ENCODE data around the gene TXN. TPM values are rescaled to one million over a fixed set of nuclear protein-coding genes. Genes with fewer than 3 reads are reported as not detected.

The TXN gene
- total and polyA plus RNA-seq, 2 of the 8 experiments (the other 6 are each of a cell fraction or from before 2014, with no cell fraction given), result 297 to 419 TPM

DNA sequence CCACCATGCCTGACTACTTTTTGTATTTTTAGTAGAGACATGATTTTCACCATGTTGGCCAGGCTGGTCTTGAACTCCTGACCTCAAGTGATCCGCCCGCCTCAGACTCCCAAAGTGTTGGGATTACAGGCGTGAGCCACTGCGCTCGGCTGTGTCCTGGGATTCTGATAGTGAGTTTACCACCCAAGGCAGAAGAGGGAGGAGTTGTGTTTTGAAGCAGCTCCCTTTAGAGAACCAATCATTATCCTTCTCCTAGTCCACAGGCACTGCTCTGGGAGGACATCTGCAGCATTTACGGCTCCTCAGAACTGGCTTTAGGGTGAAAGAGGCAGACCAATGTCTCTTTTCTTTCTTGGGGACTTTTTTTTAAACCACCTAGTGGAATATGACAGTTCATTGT, 54.1 kb downstream of the TXN start:
- WGBS, 2 experiments (ENCODE audit: extremely low coverage in 1 of 2, insufficient coverage in 1 of 2, insufficient read length in 1 of 2, insufficient replicate concordance in 2 of 2, low coverage in 1 of 2, low lambda C conversion rate in 2 of 2, missing lambda C conversion rate in 1 of 2), result 96% methylated on average over 6 of the region's 6 CpGs; no CpG with 5 or more reads in 1 of the 2 experiments
- TF ChIP-seq ASH2L (IDR thresholded peaks at IDR 0.05; ENCODE audit: low read length) (no peak), BRCA1 (IDR thresholded peaks at IDR 0.05; ENCODE audit: low read depth, low read length) (no peak), GABPA (IDR thresholded peaks at IDR 0.05; ENCODE audit: borderline replicate concordance, insufficient read depth, low read length) (no peak), SUZ12 (IDR thresholded peaks at IDR 0.05; ENCODE audit: low read length) (no peak), RFX5 (IDR thresholded peaks at IDR 0.05; ENCODE audit: borderline replicate concordance, low read depth, low read length) (no peak), CHD2 (IDR thresholded peaks at IDR 0.05; ENCODE audit: low read length) (no peak), TAF7 (optimal IDR thresholded peaks at IDR 0.05; ENCODE audit: borderline replicate concordance, low read depth, low read length) (no peak), CEBPB (IDR thresholded peaks at IDR 0.05; ENCODE audit: low read depth, low read length) (no peak), TAF1 (IDR thresholded peaks at IDR 0.05; ENCODE audit: low read depth, low read length) (no peak), SIRT6 (IDR thresholded peaks at IDR 0.05; ENCODE audit: low read length) (no peak), SAP30 (IDR thresholded peaks at IDR 0.05; ENCODE audit: insufficient read depth, insufficient replicate concordance, low read length) (no peak), SRF (IDR thresholded peaks at IDR 0.05; ENCODE audit: low read depth, low read length) (no peak), POLR2AphosphoS5 (IDR thresholded peaks at IDR 0.05; ENCODE audit: low read depth, low read length) (no peak), FOSL1 (IDR thresholded peaks at IDR 0.05; ENCODE audit: insufficient read depth, low read depth, low read length) (no peak), TCF12 (IDR thresholded peaks at IDR 0.05; ENCODE audit: low read depth, low read length) (no peak)
- TF ChIP-seq, protein P1, sequence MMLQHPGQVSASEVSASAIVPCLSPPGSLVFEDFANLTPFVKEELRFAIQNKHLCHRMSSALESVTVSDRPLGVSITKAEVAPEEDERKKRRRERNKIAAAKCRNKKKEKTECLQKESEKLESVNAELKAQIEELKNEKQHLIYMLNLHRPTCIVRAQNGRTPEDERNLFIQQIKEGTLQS (IDR thresholded peaks at IDR 0.05; ENCODE audit: insufficient read depth, low read depth, low read length), result no peak

More for the DNA sequence above, 54.1 kb downstream of the TXN start:
- H2AFZ ChIP-seq (ENCODE audit: low read length), result no peak overlapping the region
- H2BK5ac ChIP-seq (ENCODE audit: low read depth, low read length), result no peak overlapping the region
- no peak overlapping the region for H2BK120ac ChIP-seq (replicated peaks; ENCODE audit: low read depth, low read length)
- no peak overlapping the region for H3K56ac ChIP-seq (replicated peaks; ENCODE audit: insufficient read length, low read depth, low read length)
- ChIA-PET CTCF (ENCODE audit: partially characterized antibody) (interaction anchor here (0.8 to 2.5 kb wide), 4 partner anchors 11 to 297 kb away, joined by 3 to 11 read pairs (median 6); no protein-coding TSS in a partner anchor), POLR2A (ENCODE audit: partially characterized antibody) (no interaction called here)
- no peak overlapping the region for H2BK20ac ChIP-seq (ENCODE audit: low read length)
- H4K8ac ChIP-seq (ENCODE audit: extremely low read depth, insufficient read depth, low read length), result no peak overlapping the region
- no peak overlapping the region for H2AK5ac ChIP-seq (ENCODE audit: low read depth, low read length)
- H3K9me3 ChIP-seq (ENCODE audit: insufficient read depth in 2 of 2, low read depth in 1 of 2, low read length in 1 of 2), result no peaks in the 10 kb centered on the region
- H4K91ac ChIP-seq (replicated peaks; ENCODE audit: insufficient read length, low read length), result no peak overlapping the region
- no peak overlapping the region for H4K5ac ChIP-seq (ENCODE audit: insufficient read length, low read depth, low read length)
- no peak overlapping the region for H3K4me3 ChIP-seq (ENCODE audit: extremely low read depth in 1 of 4, insufficient read depth in 2 of 4, low read depth in 3 of 4, low read length in 4 of 4)
- H3K18ac ChIP-seq (ENCODE audit: extremely low read depth, low read length), result no peak overlapping the region
- H3K23ac ChIP-seq (ENCODE audit: insufficient read length), result no peak overlapping the region
- H3K4ac ChIP-seq (replicated peaks; ENCODE audit: insufficient read length, low read depth, low read length), result no peak overlapping the region
- no peak overlapping the region for H3K9ac ChIP-seq (replicated peaks in 1 of 4; ENCODE audit: extremely low read depth in 1 of 4, low read depth in 3 of 4, low read length in 3 of 4)
- no peaks in the 10 kb centered on the region for H3K27me3 ChIP-seq (replicated peaks in 1 of 4; ENCODE audit: control insufficient read depth in 3 of 4, extremely low read depth in 1 of 4, insufficient read depth in 3 of 4, low read length in 3 of 4)
- H4K20me1 ChIP-seq (replicated peaks in 1 of 2; ENCODE audit: control insufficient read depth in 1 of 2, insufficient read depth in 2 of 2, low read length in 2 of 2), result no peaks in the 10 kb centered on the region
- no peak overlapping the region for H3K27ac ChIP-seq (ENCODE audit: low read depth, low read length)
- no peaks in the 10 kb centered on the region for H3K79me2 ChIP-seq (ENCODE audit: control insufficient read depth in 1 of 2, insufficient read depth in 2 of 2, low read length in 2 of 2)
- H2BK12ac ChIP-seq (ENCODE audit: low read depth, low read length), result no peak overlapping the region
- no peak overlapping the region for H2BK15ac ChIP-seq (ENCODE audit: low read length)
- no peaks in the 10 kb centered on the region for H3K79me1 ChIP-seq (ENCODE audit: low read depth, low read length)
- H3K14ac ChIP-seq (ENCODE audit: insufficient read length), result no peak overlapping the region
- H3K4me1 ChIP-seq (replicated peaks in 1 of 4; ENCODE audit: control insufficient read depth in 3 of 4, insufficient read depth in 4 of 4, low read length in 3 of 4), result peaks cover 0 to 2% (median 0%) of the 10 kb centered on the region in 4 experiments; a peak in 2 of 7 replicates
- H3K36me3 ChIP-seq (ENCODE audit: control insufficient read depth in 2 of 4, insufficient read depth in 4 of 4, low read length in 3 of 4), result no peaks in the 10 kb centered on the region
- no peaks in the 10 kb centered on the region for H3K23me2 ChIP-seq (ENCODE audit: low read depth, low read length)
- H3K4me2 ChIP-seq (ENCODE audit: insufficient read depth in 1 of 2, low read depth in 2 of 2, low read length in 2 of 2), result no peak overlapping the region
- no peak for FAIRE-seq
- DNase-seq (ENCODE audit: low read depth in 1 of 2, low spot score in 2 of 2), result no peak

Measured in H1 (cell line).